Naive thymus-derived CD4-positive, alpha-beta T cell (primary cell): ENCODE measurements around the gene LSP1. TPM values are rescaled to one million over a fixed set of nuclear protein-coding genes. Genes with fewer than 3 reads are reported as not detected.
A peak's percentile ranks its signal among the peaks of the same experiment; 100 is the strongest.

Experiments
- ATAC-seq: fragments of 150-1000 bp; cut with Tn5 transposase; 2 replicates; pipeline ENCODE4 v1.10.0; 2021; ENCODE audit warnings: mild to moderate bottlenecking, moderate library complexity
- CTCF ChIA-PET: fragments of 350-600 bp; sonication (Branson Sonifier 250); formaldehyde crosslinking; loops from one replicate; lab custom pipeline; 2021; ENCODE audit warnings: antibody characterized with exemption; lab: Charles Lee
- POLR2A ChIA-PET: fragments of 350-600 bp; sonication (Branson Sonifier 250); formaldehyde crosslinking; loops from one replicate; lab custom pipeline; 2021; ENCODE audit warnings: antibody characterized with exemption, inconsistent platforms; lab: Charles Lee
- DNase-seq, 9 donors: peaks; one replicate each; pipeline versions ENCODE4 v3.0.0 to v3.0.0-alpha.2; 2020 to 2022; ENCODE audit warnings: mixed read lengths in 1 of 9
- H3K27ac ChIP-seq: one replicate; pipeline ENCODE4 v1.7.0; 2013; ENCODE audit warnings: mild to moderate bottlenecking, low read depth, low read length, moderate library complexity
- H3K27me3 ChIP-seq, 2 donors: one replicate each; pipeline ENCODE4 v1.7.0; 2013; ENCODE audit warnings: low read length in 2 of 2, mild to moderate bottlenecking in 2 of 2, moderate library complexity in 2 of 2; ENCODE audit not compliant: control insufficient read depth in 2 of 2, insufficient read depth in 2 of 2
- H3K36me3 ChIP-seq, 3 experiments: 1 replicate in 2 of 3; 2 replicates in 1 of 3; pipeline ENCODE4 v1.7.0; 2013; ENCODE audit warnings: low read length in 3 of 3, mild to moderate bottlenecking in 3 of 3, moderate library complexity in 1 of 3; ENCODE audit not compliant: insufficient read depth in 3 of 3, control insufficient read depth in 2 of 3
- H3K4me1 ChIP-seq, 2 donors: one replicate each; pipeline ENCODE4 v1.7.0; 2013; ENCODE audit warnings: low read length in 2 of 2, mild to moderate bottlenecking in 2 of 2, moderate library complexity in 1 of 2; ENCODE audit not compliant: control insufficient read depth in 2 of 2, insufficient read depth in 2 of 2
- H3K4me3 ChIP-seq: 2 replicates; pipeline ENCODE4 v1.7.0; 2013; ENCODE audit warnings: mild to moderate bottlenecking, low read length
- H3K9me3 ChIP-seq, 3 experiments: 1 replicate in 2 of 3; 2 replicates in 1 of 3; pipeline ENCODE4 v1.7.0; 2013; ENCODE audit warnings: low read length in 3 of 3; ENCODE audit not compliant: control insufficient read depth in 2 of 3
- H3K27ac Mint-ChIP-seq, 9 donors: one replicate each; pipeline ENCODE4 v1.8.0; 2020 to 2022; ENCODE audit warnings: mixed read lengths in 9 of 9, mild to moderate bottlenecking in 8 of 9, moderate library complexity in 5 of 9, inconsistent platforms in 2 of 9
- H3K27me3 Mint-ChIP-seq, 5 donors: one replicate each; pipeline ENCODE4 v1.8.0; 2021 to 2022; ENCODE audit warnings: mixed read lengths in 5 of 5, mild to moderate bottlenecking in 1 of 5
- H3K36me3 Mint-ChIP-seq, 5 donors: one replicate each; pipeline ENCODE4 v1.8.0; 2020 to 2022; ENCODE audit warnings: mixed read lengths in 5 of 5, mild to moderate bottlenecking in 3 of 5, inconsistent platforms in 1 of 5
- H3K4me1 Mint-ChIP-seq, 7 donors: one replicate each; pipeline ENCODE4 v1.8.0; 2020 to 2022; ENCODE audit warnings: mixed read lengths in 7 of 7, mild to moderate bottlenecking in 3 of 7, inconsistent platforms in 1 of 7
- H3K4me3 Mint-ChIP-seq, 10 donors: one replicate each; pipeline ENCODE4 v1.8.0; 2020 to 2022; ENCODE audit warnings: mild to moderate bottlenecking in 10 of 10, mixed read lengths in 10 of 10, moderate library complexity in 6 of 10, inconsistent platforms in 2 of 10
- H3K9me3 Mint-ChIP-seq, 11 donors: one replicate each; pipeline ENCODE4 v1.8.0; 2020 to 2022; ENCODE audit warnings: mixed read lengths in 11 of 11, mild to moderate bottlenecking in 4 of 11, inconsistent platforms in 1 of 11, moderate library complexity in 1 of 11
- intact Hi-C, 2 donors: fragments of 100-400 bp; cut with micrococcal nuclease; formaldehyde crosslinking; loops; one replicate each; pipeline ENCODE4 v1.15.1; 2023
- polyA plus RNA-seq, 2 donors: library from polyadenylated mRNA; unstranded; fragments of 300-500 nt; fragmentation: Illumina TruSeq; gene quantifications; one replicate each; pipeline ENCODE4 v1.2.3, GENCODE V29; 2021
- total RNA-seq, 6 experiments: library from RNA in 5 of 6; stranded (reverse) in 5 of 6; gene quantifications; 1 replicate in 5 of 6; 2 replicates in 1 of 6; pipeline ENCODE4 v1.2.3 and lab custom pipeline; 2021 to 2026

LSP1 gene
- total and polyA plus RNA-seq, 7 experiments from 2014 or later = 248 to 578 (median 295) TPM

DNA sequence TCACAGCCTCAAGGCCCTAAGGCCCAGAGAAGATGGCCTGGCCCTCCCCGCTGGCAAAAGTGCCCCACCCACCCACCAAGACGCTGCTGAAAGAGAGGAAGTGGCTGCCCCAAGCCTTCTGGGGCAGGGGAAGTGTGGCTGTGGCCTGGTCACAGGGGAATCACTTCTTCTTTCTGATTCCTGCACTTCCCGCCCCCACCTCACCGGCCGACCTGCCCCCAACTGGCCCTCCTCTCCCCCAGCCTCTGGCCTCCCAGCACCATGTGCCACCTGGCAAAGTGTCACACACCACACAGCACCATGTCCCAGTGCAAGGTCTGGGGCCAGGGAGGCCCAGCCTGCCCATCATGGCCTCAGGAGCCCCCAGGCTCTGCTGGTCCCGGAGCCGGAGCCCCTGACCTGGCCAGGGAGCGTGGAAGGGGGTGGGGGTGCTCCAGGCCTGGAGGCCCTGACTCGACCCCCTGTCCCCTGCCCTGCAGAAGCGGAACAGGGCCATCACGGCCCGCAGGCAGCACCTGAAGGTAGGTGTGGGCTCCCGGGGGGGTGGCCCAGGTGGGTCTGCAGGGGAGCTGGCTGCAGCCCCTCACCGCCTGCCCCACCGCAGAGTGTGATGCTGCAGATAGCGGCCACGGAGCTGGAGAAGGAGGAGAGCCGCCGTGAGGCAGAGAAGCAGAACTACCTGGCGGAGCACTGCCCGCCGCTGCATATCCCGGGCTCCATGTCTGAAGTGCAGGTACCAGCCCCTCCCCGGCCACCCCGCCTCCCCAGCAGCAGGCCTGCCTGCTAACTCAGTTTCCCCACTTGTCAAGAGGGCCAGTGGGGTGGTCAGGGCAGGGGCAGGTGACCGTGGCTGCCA, 12.7 kb upstream of the LSP1 start:
- ChIA-PET CTCF (interaction anchor here (0.8 to 1.6 kb wide), 3 partner anchors 10 to 146 kb away, joined by 3 to 6 read pairs (median 3); partner anchors contain the start of gene LSP1), POLR2A (interaction anchor here (3.1 kb wide), 1 partner anchor 12 kb away, joined by 14 read pairs; the partner anchor contains the start of gene LSP1)
- peak overlapping the region in 1 of 10 donors; percentile 25 for H3K4me3 Mint-ChIP-seq
- H3K4me1 Mint-ChIP-seq = peaks cover 22 to 31% (median 29%) of the 10 kb centered on the region in 7 donors
- peak overlapping the region in 3 of 9 donors; percentile 45 to 71 (median 59) for H3K27ac Mint-ChIP-seq
- Histone ChIP-seq H3K27ac (no peak overlapping the region), H3K4me3 (no peak overlapping the region), H3K27me3 (no peaks in the 10 kb centered on the region), H3K9me3 (no peaks in the 10 kb centered on the region), H3K36me3 (no peaks in the 10 kb centered on the region), H3K4me1 (peaks cover 17 to 25% of the 10 kb centered on the region in 2 donors)
- intact Hi-C loops = loop anchor here in 1 of 2 donors (2.0 kb wide), 1 partner anchor 13 kb away; the partner anchor contains the start of gene LSP1
- no peaks in the 10 kb centered on the region for H3K9me3 Mint-ChIP-seq
- ATAC-seq (peak; percentile 62), DNase-seq (no peak)
- no peaks in the 10 kb centered on the region for H3K27me3 Mint-ChIP-seq
- no peaks in the 10 kb centered on the region for H3K36me3 Mint-ChIP-seq

DNA sequence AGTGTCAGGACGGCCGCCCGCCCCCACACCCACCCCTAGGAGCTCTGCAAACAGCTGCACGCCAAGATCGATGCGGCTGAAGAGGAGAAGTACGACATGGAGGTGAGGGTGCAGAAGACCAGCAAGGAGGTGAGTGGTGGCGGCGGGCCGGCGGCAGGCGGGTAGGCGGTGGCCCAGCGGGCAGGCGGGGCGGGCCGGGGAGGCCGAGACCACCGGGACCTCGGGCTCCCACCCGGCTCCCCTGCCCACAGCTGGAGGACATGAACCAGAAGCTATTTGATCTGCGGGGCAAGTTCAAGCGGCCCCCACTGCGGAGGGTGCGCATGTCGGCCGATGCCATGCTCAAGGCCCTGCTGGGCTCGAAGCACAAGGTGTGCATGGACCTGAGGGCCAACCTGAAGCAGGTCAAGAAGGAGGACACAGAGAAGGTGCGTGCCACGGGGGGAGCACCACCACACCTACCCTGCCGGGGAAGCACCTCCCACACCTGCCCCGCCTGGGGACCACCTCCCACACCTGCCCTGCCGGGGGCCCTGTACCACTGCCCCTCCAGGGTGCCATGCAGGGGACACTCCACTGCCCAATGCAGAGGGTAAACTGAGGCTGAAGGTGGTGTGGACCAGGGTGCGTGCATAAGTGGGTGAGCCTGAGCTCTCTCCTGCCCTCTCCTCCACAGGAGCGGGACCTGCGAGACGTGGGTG, 12.0 kb upstream of the LSP1 start:
- no peak for ATAC-seq
- H3K27me3 Mint-ChIP-seq = no peaks in the 10 kb centered on the region
- H3K4me1 ChIP-seq = peaks cover 25 to 32% of the 10 kb centered on the region in 2 donors
- H3K9me3 Mint-ChIP-seq = no peaks in the 10 kb centered on the region
- H3K4me3 ChIP-seq = no peak overlapping the region
- no peak for DNase-seq
- H3K27me3 ChIP-seq = no peaks in the 10 kb centered on the region
- POLR2A ChIA-PET = interaction anchor here (0.9 to 3.1 kb wide), 3 partner anchors 11 to 160 kb away, joined by 3 to 14 read pairs (median 4); partner anchors contain the start of gene LSP1
- H3K27ac Mint-ChIP-seq = no peak overlapping the region
- H3K4me1 Mint-ChIP-seq = peaks cover 28 to 37% (median 35%) of the 10 kb centered on the region in 7 donors
- intact Hi-C loops = no loop called here
- no peaks in the 10 kb centered on the region for H3K9me3 ChIP-seq
- no peak overlapping the region for H3K27ac ChIP-seq
- no peaks in the 10 kb centered on the region for H3K36me3 Mint-ChIP-seq
- H3K36me3 ChIP-seq = no peaks in the 10 kb centered on the region
- H3K4me3 Mint-ChIP-seq = no peak overlapping the region
- CTCF ChIA-PET = interaction anchor here (0.8 to 2.1 kb wide), 4 partner anchors 9 to 147 kb away, joined by 3 to 6 read pairs (median 4); partner anchors contain the start of gene LSP1

DNA sequence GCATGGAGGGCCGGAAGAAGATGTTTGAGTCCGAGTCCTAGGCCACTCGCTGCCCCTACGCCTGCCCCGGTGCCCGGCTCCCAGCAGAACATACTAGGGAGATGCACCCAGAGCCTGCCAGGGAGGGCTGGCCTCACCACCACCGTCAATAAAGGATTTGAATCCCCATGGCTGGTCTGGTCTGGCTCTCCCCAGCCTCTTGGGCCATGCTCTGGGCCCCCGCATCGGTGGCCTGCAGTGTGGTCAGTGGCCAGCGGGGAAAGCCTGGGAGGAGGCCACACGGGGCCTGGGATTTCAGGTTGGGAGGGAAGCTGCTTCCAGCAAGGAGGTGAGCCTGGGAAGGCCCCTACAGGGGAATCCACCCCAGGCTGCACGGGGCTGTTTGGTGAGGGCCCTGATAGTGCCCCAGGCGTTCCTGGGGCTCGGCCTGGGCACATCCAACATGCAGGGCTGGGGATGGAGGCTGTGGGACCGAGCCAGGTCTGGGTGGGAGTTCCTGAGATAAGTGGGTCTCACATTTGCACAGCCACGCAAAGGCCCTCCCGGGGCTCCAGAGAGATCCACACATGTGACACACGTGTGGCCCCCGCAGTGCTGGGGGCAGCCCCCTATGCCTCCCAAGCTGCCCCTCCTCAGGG, 11.3 kb upstream of the LSP1 start:
- DNase-seq (no peak), ATAC-seq (no peak)
- no peaks in the 10 kb centered on the region for H3K36me3 ChIP-seq
- no peak overlapping the region for H3K4me3 ChIP-seq
- no peak overlapping the region for H3K4me3 Mint-ChIP-seq
- no peaks in the 10 kb centered on the region for H3K36me3 Mint-ChIP-seq
- H3K27ac Mint-ChIP-seq = no peak overlapping the region
- H3K27ac ChIP-seq = no peak overlapping the region
- H3K9me3 Mint-ChIP-seq = no peaks in the 10 kb centered on the region
- no peaks in the 10 kb centered on the region for H3K9me3 ChIP-seq
- H3K27me3 ChIP-seq = no peaks in the 10 kb centered on the region
- ChIA-PET CTCF (interaction anchor here (0.6 to 2.1 kb wide), 4 partner anchors 9 to 313 kb away, joined by 4 to 6 read pairs (median 6); partner anchors contain the start of gene LSP1), POLR2A (interaction anchor here (0.7 to 0.9 kb wide), 4 partner anchors 11 to 159 kb away, joined by 3 to 5 read pairs (median 4); partner anchors contain the start of gene LSP1)
- H3K4me1 ChIP-seq = peaks cover 28 to 39% of the 10 kb centered on the region in 2 donors
- peaks cover 28 to 44% (median 39%) of the 10 kb centered on the region in 7 donors for H3K4me1 Mint-ChIP-seq
- peaks cover 0 to 3% (median 0%) of the 10 kb centered on the region in 5 donors for H3K27me3 Mint-ChIP-seq
- intact Hi-C loops = no loop called here

DNA sequence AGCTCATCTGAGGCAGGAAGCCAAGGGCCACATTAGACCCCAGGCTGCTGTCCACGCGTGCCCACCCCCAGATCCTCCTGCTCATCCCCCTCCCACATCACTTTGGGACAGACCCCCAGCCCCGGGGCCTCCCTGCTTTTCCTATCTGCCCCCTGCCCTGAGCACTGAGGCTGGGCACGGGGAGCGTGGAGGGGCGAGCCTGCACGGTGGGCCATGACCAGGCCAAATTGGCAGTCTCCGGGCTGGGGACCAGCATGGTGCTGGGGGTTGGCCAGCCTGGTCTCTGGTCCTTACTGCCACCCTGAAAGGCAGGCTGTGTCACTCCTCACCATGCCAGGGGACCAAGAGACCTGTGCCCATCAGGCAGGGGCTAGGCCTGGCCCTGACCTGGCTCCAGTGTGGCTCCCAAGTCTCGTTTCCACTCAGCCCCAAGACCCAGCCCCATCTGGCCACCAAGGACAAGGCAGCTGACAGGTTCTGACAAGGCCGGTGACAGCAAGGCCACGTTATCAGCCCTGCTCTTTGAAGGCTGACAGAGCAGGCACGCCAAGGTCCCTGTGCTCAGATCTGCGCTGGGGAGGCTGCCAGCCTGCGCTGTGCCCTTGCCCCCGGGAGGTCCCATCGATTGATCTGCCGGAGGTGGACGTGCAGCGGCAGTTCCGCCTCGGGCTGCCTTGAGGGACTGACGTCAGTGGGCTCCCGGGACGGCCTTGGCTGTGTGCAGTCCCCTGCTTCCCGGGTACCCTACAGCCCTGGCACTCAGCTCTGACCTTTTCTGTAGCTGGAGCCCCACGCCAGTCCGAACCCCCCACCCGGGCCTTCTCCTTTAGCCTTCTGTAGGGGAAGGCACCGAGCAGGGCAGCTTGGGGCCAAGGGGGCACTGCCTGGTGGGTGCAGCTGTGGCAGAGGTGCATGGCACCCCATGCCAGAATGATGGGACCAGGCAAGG, 10.5 kb upstream of the LSP1 start:
- ATAC-seq = no peak
- ChIA-PET CTCF (interaction anchor here (0.6 to 2.1 kb wide), 3 partner anchors 8 to 312 kb away, joined by 4 to 6 read pairs (median 5); no protein-coding TSS in a partner anchor), POLR2A (interaction anchor here (0.6 to 1.3 kb wide), 5 partner anchors 9 to 28 kb away, joined by 3 to 6 read pairs (median 5); partner anchors contain the start of gene LSP1)
- peaks cover 0 to 6% (median 0%) of the 10 kb centered on the region in 5 donors for H3K27me3 Mint-ChIP-seq
- Histone ChIP-seq H3K27ac (no peak overlapping the region), H3K36me3 (no peaks in the 10 kb centered on the region), H3K9me3 (no peaks in the 10 kb centered on the region), H3K4me3 (no peak overlapping the region), H3K4me1 (peaks cover 28 to 42% of the 10 kb centered on the region in 2 donors), H3K27me3 (no peaks in the 10 kb centered on the region)
- H3K27ac Mint-ChIP-seq = peak overlapping the region in 2 of 9 donors; percentile 33 to 92
- no peaks in the 10 kb centered on the region for H3K9me3 Mint-ChIP-seq
- DNase-seq = no peak
- H3K4me1 Mint-ChIP-seq = peaks cover 28 to 50% (median 45%) of the 10 kb centered on the region in 7 donors
- no peaks in the 10 kb centered on the region for H3K36me3 Mint-ChIP-seq
- intact Hi-C loops = no loop called here
- H3K4me3 Mint-ChIP-seq = peak overlapping the region in 5 of 10 donors; percentile 25 to 90 (median 80)

DNA sequence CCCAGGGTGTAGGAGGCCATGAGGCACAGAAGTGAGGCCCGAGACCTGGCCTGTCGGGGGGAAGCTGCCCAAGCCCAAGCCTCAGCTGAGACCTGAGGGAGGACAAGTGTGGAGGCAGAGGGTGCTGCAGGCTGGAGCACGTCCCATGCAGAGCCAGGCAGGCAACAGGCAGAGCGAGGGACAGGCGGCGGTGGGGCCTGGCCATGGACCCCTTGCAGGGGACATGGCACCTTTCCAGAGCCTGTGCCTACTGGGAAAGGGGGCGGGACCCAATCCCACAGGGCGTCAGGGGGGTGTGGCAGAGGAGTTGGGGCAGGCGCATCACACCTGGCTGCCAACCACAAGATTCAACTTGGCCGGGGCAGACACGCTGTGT, 9.8 kb upstream of the LSP1 start:
- Mint-ChIP-seq H3K4me1 (peaks cover 28 to 56% (median 51%) of the 10 kb centered on the region in 7 donors), H3K9me3 (no peaks in the 10 kb centered on the region), H3K27ac (peak overlapping the region in 5 of 9 donors; percentile 10 to 96 (median 92)), H3K36me3 (no peaks in the 10 kb centered on the region), H3K4me3 (peak overlapping the region in 7 of 10 donors; percentile 20 to 90 (median 80)), H3K27me3 (peaks cover 0 to 6% (median 0%) of the 10 kb centered on the region in 5 donors)
- ATAC-seq = no peak
- H3K36me3 ChIP-seq = no peaks in the 10 kb centered on the region
- H3K27ac ChIP-seq = no peak overlapping the region
- intact Hi-C loops = no loop called here
- H3K27me3 ChIP-seq = no peaks in the 10 kb centered on the region
- ChIA-PET CTCF (interaction anchor here (2.1 kb wide), 1 partner anchor 39 kb away, joined by 6 read pairs; no protein-coding TSS in a partner anchor), POLR2A (interaction anchor here (0.6 to 1.3 kb wide), 2 partner anchors 9 to 13 kb away, joined by 5 to 6 read pairs; no protein-coding TSS in a partner anchor)
- no peak overlapping the region for H3K4me3 ChIP-seq
- no peak for DNase-seq
- H3K4me1 ChIP-seq = peaks cover 29 to 42% of the 10 kb centered on the region in 2 donors
- H3K9me3 ChIP-seq = no peaks in the 10 kb centered on the region
